ENCODE results near the gene OPCML. TPM values are rescaled to one million over a fixed set of nuclear protein-coding genes. Genes with fewer than 3 reads are reported as not detected.

The OPCML gene
- total RNA-seq, 1 donor, result under 0.01 TPM

DNA sequence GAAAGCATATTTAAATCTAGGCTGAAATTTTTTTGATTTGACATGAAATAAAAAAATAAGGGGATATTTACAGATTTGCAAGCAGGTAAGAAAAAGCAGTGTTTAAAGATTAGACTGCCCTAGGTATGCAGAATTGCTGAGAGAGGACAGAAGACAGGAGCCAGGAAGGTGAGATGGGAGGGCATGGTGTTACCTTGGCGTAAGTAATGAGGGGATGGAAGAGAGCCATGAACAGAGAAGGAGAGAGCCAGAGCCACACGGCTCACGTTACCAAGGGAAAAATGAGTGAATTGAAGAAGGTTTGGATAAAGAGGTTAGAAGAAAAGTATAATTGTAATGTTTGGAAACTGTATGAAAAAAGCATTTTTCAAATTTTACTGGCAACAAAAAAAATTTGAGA is 904.3 kb downstream of the OPCML start:
- Histone ChIP-seq H3K4me1 (ENCODE audit: insufficient read depth, low read length) (no peaks in the 10 kb centered on the region), H3K9me3 (ENCODE audit: low read depth, low read length) (no peaks in the 10 kb centered on the region), H3K27me3 (ENCODE audit: insufficient read depth, low read length) (no peaks in the 10 kb centered on the region), H3K4me3 (ENCODE audit: low read length) (no peak overlapping the region)

DNA sequence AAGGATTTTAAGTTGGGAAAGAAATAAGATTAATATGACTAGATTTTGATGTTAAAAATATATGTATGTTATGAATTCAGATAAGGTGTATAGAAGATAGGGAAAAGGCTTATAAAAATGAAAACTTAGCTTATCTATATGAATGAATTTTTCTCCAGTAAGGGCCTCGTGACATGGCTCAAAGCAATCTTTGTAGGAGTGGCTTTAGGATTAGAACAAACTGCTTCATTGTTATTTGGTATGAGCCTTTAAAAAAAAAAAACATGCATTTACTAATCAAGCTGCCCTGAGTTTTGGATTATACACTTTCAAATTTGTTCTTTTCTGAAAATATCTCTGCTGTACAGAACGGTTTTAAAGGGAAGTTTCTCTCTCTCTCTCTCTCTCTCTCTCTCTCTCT is 905.9 kb downstream of the OPCML start:
- Histone ChIP-seq H3K27me3 (ENCODE audit: insufficient read depth, low read length) (no peaks in the 10 kb centered on the region), H3K4me3 (ENCODE audit: low read length) (no peak overlapping the region), H3K9me3 (ENCODE audit: low read depth, low read length) (no peaks in the 10 kb centered on the region), H3K4me1 (ENCODE audit: insufficient read depth, low read length) (no peaks in the 10 kb centered on the region)

DNA sequence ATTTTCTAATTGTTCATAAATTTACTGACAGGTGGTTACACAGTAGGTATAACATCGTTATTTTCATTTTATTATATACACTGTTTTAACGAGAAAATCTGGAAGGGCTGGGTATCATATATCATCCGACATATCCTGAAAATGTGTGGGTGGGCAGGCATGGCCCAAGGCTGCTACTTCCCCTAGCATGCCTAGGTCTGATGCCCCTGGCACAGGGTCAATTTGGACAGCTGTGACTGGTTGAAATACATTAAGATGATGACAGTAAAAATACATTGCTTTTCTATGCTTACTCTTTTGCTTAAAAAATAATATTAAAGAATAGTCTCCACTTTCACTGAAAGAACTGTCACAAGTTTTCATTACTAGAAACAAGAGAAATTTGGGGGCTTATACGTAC is 908.8 kb downstream of the OPCML start:
- H3K4me3 ChIP-seq (ENCODE audit: low read length), result no peak overlapping the region
- no peaks in the 10 kb centered on the region for H3K27me3 ChIP-seq (ENCODE audit: insufficient read depth, low read length)
- no peaks in the 10 kb centered on the region for H3K9me3 ChIP-seq (ENCODE audit: low read depth, low read length)
- H3K4me1 ChIP-seq (ENCODE audit: insufficient read depth, low read length), result no peaks in the 10 kb centered on the region

- no peaks in the 10 kb centered on the region for H3K4me1 ChIP-seq (ENCODE audit: insufficient read depth, low read length)
- H3K27me3 ChIP-seq (ENCODE audit: insufficient read depth, low read length), result no peaks in the 10 kb centered on the region
- no peaks in the 10 kb centered on the region for H3K9me3 ChIP-seq (ENCODE audit: low read depth, low read length)
- H3K4me3 ChIP-seq (ENCODE audit: low read length), result no peak overlapping the region
Measured at GRCh38 chr11:132621976-132622580, 910.2 kb downstream of the OPCML start.

DNA sequence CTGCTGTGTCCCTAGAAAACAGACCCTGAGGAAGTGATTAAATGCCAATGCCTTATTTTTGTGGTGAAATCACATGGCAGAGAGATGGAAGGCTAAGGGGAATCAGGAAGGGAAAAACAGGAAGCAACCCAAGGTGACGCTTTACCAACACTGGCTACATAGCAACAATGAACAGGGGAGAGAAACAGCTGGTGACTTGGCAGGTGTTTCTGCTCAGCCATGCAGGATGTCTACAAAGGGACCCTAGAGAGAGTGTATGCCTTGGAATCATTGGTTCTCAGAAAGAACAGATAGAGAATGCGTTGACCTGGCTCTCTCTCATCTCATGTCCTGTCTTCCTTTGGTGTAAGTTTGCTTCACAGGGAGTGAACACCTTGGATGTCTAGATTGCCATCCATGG is 911.9 kb downstream of the OPCML start:
- Histone ChIP-seq H3K4me3 (ENCODE audit: low read length) (no peak overlapping the region), H3K27me3 (ENCODE audit: insufficient read depth, low read length) (no peaks in the 10 kb centered on the region), H3K4me1 (ENCODE audit: insufficient read depth, low read length) (no peaks in the 10 kb centered on the region), H3K9me3 (ENCODE audit: low read depth, low read length) (no peaks in the 10 kb centered on the region)

- no peak overlapping the region for H3K4me3 ChIP-seq (ENCODE audit: low read length)
- no peaks in the 10 kb centered on the region for H3K4me1 ChIP-seq (ENCODE audit: insufficient read depth, low read length)
- no peaks in the 10 kb centered on the region for H3K9me3 ChIP-seq (ENCODE audit: low read depth, low read length)
- H3K27me3 ChIP-seq (ENCODE audit: insufficient read depth, low read length), result no peaks in the 10 kb centered on the region
Measured at GRCh38 chr11:132610791-132611190, 921.5 kb downstream of the OPCML start.

DNA sequence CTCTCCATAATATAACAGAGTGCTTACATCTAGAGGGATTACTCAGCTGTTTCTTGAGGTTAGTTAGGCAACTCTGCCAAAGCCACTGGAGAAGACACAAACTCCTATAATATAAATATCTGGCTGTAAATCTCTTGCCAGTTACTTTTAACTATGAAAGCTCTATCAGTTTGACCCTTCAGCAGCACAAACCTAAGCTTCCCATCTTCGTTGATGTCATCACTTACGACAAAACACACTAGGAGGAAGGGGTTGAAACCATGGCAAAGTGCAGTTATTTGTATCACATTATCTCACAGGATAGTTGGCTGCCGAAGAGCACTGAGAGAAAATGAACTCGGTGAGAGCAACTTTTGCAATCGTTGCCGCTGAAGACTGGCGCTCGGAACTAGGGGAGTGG is 922.1 kb downstream of the OPCML start:
- Histone ChIP-seq H3K4me1 (ENCODE audit: insufficient read depth, low read length) (no peaks in the 10 kb centered on the region), H3K4me3 (ENCODE audit: low read length) (no peak overlapping the region), H3K9me3 (ENCODE audit: low read depth, low read length) (no peaks in the 10 kb centered on the region), H3K27me3 (ENCODE audit: insufficient read depth, low read length) (no peaks in the 10 kb centered on the region)

- no peak overlapping the region for H3K4me3 ChIP-seq (ENCODE audit: low read length)
- H3K27me3 ChIP-seq (ENCODE audit: insufficient read depth, low read length), result no peaks in the 10 kb centered on the region
- no peaks in the 10 kb centered on the region for H3K4me1 ChIP-seq (ENCODE audit: insufficient read depth, low read length)
- no peaks in the 10 kb centered on the region for H3K9me3 ChIP-seq (ENCODE audit: low read depth, low read length)
Measured at GRCh38 chr11:132607575-132607974, 924.7 kb downstream of the OPCML start.

DNA sequence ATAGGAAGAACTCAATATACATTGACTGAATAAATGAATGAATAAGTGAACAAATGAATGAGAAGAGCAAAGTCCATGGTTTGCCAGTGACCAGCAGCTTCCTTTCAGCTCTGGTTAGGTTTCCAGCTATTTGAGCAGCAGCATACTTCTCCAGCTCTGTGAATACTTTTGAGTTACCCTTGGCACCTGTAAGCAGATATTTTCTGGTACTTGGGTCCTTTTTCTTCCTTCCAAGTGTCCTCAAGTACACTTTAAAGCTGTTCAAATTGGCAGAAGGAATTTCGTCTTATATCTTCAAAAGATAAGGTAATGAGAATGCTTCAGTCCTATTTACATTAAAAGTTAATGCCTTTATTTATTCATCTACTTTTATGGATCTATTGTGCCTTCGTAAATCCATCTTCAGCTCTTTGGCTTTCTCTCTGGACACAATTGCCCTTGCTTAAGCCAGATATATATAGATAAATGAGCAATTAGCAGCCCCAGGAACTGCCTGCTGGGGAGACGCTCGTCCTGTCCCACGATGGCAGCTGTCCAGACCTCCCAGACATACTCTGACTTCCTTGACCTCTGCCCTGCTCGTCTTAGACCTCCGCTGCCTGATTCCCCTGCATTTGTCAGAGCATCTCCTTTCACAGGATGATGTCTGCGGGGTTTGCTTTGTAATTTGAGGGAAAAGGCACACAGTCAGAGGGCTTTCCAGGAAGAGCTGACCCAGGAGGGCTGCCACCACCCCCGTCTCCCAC is 926.3 kb downstream of the OPCML start:
- H3K4me3 ChIP-seq (ENCODE audit: low read length), result no peak overlapping the region
- H3K27me3 ChIP-seq (ENCODE audit: insufficient read depth, low read length), result no peaks in the 10 kb centered on the region
- H3K9me3 ChIP-seq (ENCODE audit: low read depth, low read length), result no peaks in the 10 kb centered on the region
- H3K4me1 ChIP-seq (ENCODE audit: insufficient read depth, low read length), result no peaks in the 10 kb centered on the region

- no peaks in the 10 kb centered on the region for H3K4me1 ChIP-seq (ENCODE audit: insufficient read depth, low read length)
- H3K4me3 ChIP-seq (ENCODE audit: low read length), result no peak overlapping the region
- H3K27me3 ChIP-seq (ENCODE audit: insufficient read depth, low read length), result no peaks in the 10 kb centered on the region
- H3K9me3 ChIP-seq (ENCODE audit: low read depth, low read length), result no peaks in the 10 kb centered on the region
Measured at GRCh38 chr11:132604431-132604830, 927.9 kb downstream of the OPCML start.

DNA sequence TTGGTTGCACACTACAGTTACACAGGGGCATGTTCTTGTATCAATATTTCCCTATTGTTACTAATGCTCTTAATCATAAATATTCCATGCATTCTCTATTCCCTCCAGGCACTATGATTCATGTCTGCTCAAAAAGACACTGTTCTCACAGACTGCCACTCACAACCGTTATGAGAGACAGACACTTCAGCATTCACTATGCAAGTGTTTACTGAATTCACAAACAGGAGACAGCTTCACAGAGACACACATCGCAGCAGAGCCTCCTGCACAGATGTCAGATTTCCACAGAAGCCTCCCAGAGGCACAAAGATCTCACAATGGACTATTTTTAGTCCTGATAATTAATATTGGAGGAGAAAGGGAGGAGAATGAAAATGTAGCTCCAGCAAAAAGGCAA is 930.4 kb downstream of the OPCML start:
- H3K4me1 ChIP-seq (ENCODE audit: insufficient read depth, low read length), result no peaks in the 10 kb centered on the region
- H3K27me3 ChIP-seq (ENCODE audit: insufficient read depth, low read length), result no peaks in the 10 kb centered on the region
- no peak overlapping the region for H3K4me3 ChIP-seq (ENCODE audit: low read length)
- H3K9me3 ChIP-seq (ENCODE audit: low read depth, low read length), result no peaks in the 10 kb centered on the region

DNA sequence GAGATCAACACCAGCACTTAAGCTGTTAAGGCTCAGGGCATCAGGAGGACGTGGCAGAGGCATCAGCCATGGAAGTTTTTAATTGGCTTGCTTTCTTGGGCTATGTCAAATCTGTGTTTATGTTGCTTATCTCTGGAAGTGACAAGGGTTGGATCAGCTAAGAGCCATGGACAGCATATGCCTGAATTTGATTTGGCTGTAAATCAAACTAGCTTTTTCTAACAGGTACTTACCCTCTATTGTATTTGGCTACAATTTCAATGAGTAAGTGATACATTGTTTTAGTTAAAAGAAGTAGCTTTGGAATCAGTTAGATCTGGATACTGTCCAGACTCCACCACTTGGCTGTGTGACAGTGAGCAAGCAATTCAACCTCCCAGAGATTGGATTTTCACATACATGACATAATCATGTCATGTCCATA is 936.6 kb downstream of the OPCML start:
- Histone ChIP-seq H3K4me3 (ENCODE audit: low read length) (no peak overlapping the region), H3K9me3 (ENCODE audit: low read depth, low read length) (no peaks in the 10 kb centered on the region), H3K27me3 (ENCODE audit: insufficient read depth, low read length) (no peaks in the 10 kb centered on the region), H3K4me1 (ENCODE audit: insufficient read depth, low read length) (no peaks in the 10 kb centered on the region)

DNA sequence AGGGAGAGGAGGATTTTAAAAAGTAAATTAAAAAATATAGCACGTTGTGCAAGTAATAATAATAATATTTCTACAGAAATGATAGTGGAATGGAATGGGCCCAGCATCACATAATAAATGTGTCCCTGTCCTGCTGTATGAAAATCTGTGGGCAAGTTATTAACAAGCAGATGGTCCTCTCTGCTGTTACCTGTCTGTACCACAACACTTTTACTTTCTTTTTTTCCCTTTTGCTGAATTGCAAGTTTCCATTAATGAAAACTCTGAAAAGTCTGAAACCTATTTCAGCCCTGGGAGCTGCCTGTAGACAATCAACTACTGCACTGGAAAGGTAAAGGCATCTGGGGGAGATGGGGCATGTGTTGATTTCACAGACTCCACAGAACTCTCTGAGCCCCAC is 937.1 kb downstream of the OPCML start:
- no peaks in the 10 kb centered on the region for H3K4me1 ChIP-seq (ENCODE audit: insufficient read depth, low read length)
- no peak overlapping the region for H3K4me3 ChIP-seq (ENCODE audit: low read length)
- H3K27me3 ChIP-seq (ENCODE audit: insufficient read depth, low read length), result no peaks in the 10 kb centered on the region
- H3K9me3 ChIP-seq (ENCODE audit: low read depth, low read length), result no peaks in the 10 kb centered on the region

GRCh38 chr11:132590986-132591385 is 941.3 kb downstream of the OPCML start:
- H3K27me3 ChIP-seq (ENCODE audit: insufficient read depth, low read length), result no peaks in the 10 kb centered on the region
- no peaks in the 10 kb centered on the region for H3K4me1 ChIP-seq (ENCODE audit: insufficient read depth, low read length)
- H3K9me3 ChIP-seq (ENCODE audit: low read depth, low read length), result no peaks in the 10 kb centered on the region
- H3K4me3 ChIP-seq (ENCODE audit: low read length), result no peak overlapping the region

DNA sequence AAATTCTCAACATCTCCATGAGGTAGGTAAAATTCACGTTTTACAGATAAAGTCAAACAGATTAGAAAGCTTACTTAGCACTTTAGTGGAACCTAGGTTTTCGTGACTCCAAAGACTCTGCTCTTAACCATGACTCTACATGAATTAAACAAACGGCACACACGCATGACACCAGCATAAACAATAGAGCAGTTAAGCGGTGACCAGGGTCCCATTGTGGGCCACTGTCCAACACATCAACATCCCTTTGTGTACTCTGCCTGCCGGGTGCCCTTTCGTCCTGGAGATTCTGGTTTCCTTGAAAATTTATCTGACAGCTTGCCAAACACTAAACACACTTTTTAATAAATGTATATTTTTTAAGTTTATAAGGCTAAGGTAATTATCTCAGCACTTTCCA is 941.7 kb downstream of the OPCML start:
- no peaks in the 10 kb centered on the region for H3K27me3 ChIP-seq (ENCODE audit: insufficient read depth, low read length)
- no peaks in the 10 kb centered on the region for H3K9me3 ChIP-seq (ENCODE audit: low read depth, low read length)
- no peak overlapping the region for H3K4me3 ChIP-seq (ENCODE audit: low read length)
- H3K4me1 ChIP-seq (ENCODE audit: insufficient read depth, low read length), result no peaks in the 10 kb centered on the region

DNA sequence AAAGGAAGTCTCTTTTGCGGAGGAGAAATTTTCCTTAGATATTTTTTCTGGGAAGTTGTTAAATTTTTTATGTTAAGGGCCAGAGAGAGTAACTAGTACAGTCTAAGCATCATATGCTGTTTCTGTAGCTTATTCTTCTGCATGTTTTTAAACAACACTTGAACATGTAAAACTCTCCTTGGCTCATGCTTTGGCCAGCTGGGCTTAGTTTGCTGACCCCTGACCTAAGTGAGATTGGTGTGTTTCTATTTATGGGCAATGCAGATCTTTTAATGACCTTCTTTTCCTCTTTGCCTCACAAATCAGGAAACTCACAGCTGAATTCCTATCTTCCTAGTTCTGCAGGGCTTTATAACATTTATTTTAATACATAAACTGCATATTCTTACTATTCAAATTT is 942.5 kb downstream of the OPCML start:
- no peaks in the 10 kb centered on the region for H3K27me3 ChIP-seq (ENCODE audit: insufficient read depth, low read length)
- H3K4me1 ChIP-seq (ENCODE audit: insufficient read depth, low read length), result no peaks in the 10 kb centered on the region
- no peak overlapping the region for H3K4me3 ChIP-seq (ENCODE audit: low read length)
- H3K9me3 ChIP-seq (ENCODE audit: low read depth, low read length), result no peaks in the 10 kb centered on the region
